Stimulated activated CD8-positive, alpha-beta memory T cell treated with anti-CD3 and anti-CD28 coated beads, Interleukin-4, amount 100 ng/mL, for 24 hours (primary cell): ENCODE data around the gene SIRT2.
A peak's percentile ranks its signal among the peaks of the same experiment; 100 is the strongest.
"Not testable (repeated sequence)": the region's sequence is repeated elsewhere in the genome, so short reads cannot be mapped to it uniquely, and the experiment has no call there.

ENCODE experiments used
- DNase-seq: peaks from one replicate; pipeline ENCODE4 v3.0.0-alpha.2; 2020; ENCODE audit warnings: low read depth

Gene SIRT2

DNA sequence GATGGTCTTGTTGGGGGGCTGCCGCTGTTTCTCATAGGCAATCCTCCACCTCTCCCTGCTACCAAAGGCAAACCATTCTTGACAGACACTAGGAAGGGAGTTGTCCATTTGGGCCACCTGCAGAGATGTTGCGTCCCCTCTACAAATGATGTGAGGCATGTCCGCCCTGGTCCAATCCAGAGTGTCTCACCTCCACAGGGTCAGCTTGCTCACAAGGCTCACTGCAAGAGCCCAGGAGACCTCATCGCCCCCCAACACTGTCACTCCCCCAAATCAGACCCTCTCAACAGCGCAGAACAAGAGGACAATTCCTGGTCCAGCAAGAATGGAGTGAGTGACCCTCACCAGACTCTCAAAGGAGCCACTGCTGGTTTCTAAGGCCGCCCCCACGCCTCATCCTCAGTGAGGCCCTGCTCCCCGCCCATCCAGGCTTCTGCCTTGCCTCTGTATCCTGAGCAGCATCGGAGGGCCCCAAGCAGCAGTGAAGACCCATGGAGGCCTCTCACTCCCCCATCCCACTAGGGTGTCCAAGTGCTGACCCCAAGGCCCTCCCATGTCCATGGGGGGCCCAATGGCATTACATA is 56.2 kb downstream of the SIRT2 start:
- no peak for DNase-seq

DNA sequence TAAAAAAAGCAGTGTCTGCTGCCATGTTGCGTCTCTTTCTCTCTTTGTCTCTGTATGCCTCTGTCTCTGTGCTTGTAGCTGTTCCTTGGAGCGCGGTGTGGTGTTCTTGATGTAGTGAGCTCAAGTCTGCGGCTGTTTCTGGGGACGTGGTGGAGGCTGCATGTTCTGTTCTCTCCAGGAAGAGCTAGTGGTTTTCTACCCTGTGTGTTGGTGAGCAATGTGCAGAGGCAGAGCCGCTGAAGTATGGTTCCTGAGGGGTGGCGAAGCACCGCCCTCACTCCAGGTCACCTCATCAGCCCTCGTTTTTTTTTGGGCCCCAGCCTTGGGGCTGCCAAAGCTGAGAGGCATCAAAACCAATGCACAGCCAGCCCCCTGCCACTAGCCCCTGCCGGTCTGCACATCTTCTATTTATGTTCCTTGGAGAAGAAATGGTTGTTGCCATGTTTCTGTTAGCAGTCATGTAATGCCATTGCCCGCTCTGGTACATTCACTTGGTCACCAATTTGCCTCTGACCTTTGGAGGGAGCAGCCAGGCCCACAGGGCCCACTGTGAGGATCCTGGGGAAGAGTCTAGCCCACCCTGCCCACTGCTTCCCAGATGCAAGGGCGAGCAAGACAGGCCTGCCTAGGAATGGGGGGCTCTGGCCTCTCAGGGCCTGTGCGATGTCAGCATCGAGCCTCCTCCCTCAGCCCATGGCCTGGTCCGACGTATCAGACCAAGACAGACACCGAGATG is 56.8 kb downstream of the SIRT2 start:
- DNase-seq = peak; percentile 40

DNA sequence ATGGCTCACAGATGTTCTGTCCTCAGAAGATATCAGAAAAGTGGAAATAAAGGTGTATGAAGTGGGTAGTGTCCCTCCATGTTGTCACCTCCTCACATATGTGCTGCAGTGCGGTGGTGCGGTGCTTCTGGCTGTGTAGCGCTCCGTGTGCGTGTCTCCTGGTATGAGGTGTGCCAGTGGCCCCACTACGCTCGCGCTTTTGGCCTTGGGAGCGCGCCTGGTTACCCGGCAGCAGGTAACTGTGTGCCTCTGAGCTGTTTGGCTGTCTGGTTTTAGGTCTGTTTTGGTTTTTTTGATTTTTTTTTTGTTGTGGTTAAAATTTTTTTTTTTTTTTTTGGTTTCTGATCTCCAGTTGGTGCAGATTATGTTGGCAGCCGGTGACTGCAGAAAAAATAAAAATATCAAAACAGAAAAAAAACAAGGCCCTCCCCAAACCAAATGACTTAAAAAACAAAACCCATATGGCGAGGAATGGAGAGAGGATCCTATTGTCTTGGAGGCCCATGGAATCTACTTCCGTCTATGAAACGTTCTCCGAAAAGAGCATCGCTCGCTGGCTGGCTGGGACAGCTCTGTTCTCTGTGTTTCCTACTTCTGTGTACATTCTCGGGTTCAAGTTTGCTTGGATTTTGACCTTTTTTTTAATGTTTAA is 57.5 kb downstream of the SIRT2 start:
- DNase-seq = no peak

DNA sequence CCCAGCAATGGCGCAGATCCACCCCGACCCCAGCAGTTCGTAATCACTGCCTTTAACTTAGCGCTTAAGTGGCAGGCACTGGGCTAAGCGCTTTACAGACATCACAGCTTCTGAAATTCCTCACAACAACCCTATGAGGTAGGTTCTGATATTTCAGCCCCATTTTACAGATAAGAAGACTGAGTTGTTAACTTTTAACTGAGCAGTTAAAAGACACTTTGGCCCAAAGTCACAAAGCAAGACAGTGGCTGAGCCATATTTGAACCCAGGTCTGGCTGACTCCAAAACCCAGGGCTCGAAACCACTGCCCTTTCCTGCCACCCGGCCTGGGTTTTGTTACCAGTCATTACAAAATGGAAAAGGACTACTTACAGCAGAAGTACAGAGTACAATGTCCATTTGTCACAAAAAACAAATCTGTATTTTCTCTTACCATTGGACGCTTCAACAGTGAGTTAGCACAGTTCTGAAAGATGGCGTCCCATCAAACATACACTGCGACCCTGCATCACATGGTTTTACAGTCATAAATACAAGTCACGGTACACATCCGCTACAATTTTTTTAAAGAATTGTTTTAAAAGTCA is 58.1 kb downstream of the SIRT2 start:
- DNase-seq = no peak

DNA sequence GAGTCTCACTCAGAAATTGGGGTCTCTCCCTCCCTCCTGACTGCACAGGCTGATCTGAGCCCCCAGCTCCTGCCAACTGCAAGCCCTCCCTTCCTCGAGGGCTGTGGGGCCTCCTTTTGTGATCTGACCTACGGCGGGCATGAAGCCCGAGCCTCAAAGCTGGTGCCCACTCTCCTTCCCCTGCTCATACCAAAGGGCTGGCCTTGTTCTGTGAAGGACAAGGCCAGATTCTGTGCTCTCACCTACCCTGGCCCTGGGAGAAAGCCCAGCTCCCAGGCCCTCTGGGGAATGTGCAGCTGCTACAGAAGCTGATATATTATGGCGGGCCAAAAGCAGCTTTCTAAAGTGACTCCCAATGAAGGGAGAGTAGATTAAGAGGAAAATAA is 58.8 kb downstream of the SIRT2 start:
- DNase-seq = no peak

DNA sequence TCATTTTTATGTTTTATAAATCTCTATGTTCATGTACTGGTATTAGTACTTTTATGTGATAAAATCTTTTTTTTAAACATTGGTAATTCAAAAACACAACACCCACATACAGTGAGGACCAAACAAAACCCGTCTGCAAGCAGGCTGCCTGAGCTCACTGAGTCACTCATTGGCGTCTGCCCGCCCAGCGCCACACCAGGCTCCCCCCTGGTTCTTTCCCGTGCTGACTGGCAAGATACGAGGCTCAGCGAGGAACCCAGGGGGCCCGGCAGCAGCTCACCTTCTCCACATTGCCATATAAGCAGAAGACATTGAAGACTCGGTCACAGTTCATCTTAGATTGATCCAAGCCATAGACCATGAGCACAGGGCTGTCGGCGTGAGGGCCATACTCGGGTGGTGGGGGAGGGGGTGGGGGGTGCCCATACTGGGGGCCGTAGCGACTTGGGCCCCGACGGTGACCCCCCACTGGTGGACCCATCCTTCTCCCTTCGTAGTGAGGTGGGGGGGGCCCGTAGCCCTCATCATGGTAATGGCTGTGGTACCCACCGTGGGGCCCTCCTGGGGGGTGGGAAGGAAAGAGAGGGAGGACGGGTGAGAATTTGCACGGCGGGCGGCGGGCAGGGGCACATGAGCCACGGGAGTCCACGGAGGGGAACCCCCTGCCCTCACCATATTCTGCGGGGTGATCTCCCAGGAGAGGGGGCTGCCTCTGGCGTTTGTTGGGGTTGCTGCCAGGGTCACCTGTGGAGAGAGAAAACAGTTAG is 59.4 kb downstream of the SIRT2 start:
- DNase-seq = no peak

DNA sequence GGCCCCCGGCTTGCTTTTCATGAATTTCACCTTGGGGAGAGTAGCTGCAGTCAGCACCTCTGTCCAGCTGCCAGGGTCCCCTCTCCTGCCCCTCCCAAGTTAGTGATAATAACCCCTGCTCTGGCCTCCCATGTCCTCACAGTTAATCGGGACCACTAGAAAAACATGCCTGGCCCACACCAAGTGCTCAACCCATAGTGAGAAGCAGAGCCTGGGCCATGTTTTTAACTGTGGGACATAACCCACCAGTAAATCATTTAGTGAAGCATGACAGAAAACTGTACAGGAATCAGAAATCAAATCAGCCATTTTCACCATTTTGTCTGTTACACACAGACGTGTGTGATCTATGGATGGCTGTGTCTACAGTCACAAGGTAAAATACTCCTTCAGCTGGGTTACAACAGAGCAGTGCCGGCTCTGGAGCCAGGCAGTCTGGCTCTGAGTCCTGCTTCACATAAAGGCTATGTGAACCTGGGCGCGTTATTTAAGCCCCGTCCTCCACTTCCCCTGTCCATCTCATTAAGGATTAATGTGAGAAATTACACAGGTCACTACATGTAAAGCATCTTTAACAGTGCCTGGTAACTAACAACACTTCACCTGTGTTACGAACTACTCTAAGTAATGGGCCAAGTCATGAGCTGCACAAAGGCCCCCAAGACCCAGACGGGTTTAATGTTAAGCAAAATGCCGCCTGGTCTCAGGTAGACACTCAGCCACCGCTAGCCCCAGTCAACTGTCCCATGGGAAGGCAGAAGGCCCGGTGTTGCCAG is 60.2 kb downstream of the SIRT2 start:
- no peak for DNase-seq

DNA sequence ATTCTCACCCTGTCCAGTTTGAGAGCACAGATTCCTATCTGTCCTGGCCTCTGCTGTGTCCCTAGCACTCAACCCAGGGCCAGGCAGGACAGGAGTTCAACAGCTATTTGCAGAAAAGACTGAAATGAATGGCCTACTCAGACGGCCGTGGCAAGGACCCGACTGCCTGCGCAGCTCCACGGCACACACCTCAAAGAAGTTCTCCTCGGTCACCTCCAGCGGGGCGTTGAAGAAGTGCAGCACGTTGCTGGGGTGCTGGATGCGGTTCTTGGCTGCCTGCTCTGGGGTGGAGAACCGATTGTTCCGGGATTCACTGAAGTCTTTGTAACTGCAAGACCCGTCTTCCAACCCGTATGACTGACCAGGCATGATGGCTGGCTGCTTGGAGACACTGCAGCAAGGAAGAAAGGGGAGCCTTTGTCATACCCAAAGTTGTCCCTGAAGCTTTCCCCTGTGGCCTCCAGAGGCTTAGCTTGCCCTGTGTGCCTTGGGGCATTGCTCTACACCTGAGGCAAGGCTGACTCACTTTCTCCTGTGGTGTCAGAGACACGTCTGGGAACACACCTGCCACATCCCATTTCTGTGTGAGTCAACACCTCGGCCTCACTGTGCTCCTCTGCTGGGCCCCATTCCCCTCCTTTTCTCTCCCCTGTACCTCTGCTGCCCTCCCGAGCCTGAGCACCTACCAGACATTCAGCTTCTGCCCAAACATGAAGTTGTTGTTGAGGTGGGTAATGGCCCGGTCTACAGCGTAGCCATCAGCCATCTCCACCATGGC is 61.0 kb downstream of the SIRT2 start:
- DNase-seq = peak; percentile 31

DNA sequence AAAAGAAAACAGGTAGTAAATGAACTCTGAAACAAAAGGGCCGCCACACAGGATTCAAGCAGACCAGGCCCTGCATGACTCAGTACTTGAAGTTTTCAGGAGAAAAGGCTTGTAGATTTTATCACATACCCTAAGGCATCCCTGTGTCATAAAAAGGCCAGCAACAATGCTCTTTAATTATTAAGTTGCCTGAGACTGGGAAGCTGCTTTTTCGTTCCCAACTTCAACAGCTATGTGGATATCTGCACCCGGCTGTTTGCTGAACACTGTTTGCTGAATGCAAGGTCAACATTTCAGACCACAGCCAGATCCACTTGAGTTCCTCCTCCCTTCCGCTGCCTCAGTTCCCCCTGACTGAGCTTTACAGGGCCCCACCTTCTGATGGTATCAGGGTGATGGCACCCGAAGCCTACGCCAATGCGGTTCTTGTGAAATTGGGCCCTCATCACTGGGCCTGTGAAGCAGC is 61.7 kb downstream of the SIRT2 start:
- DNase-seq = no peak

DNA sequence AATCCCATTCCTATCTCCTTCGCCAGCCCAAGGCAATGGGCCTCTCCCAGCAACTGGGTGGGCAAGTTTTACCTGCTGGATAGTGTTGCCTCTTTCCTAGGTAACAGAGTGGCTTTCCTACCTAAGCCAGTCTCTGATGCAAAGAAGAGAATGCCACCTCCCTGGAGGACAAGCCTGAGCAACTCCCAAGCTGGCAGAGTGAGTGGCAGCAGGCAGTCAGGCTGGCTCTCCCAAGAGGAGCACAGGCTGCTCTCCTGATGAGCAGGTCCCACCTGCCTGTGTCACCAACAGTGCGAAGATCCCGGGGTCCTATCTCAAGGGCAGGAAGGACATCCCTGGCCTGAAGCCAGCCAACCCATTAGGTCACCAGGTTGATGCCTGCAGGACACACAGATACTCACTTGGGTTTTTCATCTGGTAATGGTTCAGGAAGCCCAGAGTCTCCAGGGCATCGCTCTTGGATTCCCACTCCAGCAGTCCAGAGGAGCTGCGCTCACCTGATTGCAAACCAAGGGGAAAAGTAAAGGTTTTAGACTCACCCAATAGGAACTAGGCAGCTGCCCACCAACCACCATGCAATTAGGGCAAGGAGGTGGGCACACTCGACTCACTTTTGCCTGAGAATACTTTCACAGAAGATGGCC is 62.3 kb downstream of the SIRT2 start:
- no peak for DNase-seq

DNA sequence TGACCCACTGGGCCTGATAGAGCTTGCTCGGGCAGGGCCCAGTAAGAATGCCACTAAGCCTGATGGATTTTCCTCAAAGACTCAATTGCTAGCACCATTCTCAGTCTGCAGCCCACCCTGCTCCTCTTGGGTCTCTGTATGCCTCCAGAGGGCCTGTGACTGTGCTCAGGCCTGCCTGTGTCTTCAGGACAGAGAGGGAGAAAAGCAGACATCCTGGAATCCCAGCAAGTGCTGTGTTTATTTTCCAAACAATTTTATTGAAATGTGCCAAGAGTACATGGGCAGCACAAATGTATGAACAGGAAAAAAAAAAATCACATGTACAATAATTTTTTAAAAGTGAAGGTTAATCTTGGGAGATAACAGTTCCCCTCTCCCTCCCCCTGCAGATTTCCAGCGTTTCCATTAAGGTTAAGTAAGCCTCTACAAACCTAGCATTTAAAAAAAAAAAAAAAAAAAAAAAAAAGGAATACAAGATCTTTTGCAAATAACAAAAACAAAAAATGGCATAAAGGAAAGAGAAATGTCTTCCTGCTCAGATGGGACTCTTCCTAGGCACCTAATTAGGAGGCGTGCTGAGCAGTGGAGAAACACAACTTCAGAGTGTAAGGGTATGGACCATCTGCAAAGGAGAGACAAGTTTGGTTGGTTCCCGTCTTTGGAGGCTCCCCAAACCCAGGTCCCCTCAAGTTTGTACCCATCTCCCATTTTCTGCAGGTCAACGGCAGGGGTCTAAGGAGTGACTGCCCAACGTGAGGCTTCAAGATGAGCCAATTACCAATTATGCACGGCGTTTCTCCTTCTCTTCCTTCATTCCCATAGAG is 63.0 kb downstream of the SIRT2 start:
- no peak for DNase-seq

DNA sequence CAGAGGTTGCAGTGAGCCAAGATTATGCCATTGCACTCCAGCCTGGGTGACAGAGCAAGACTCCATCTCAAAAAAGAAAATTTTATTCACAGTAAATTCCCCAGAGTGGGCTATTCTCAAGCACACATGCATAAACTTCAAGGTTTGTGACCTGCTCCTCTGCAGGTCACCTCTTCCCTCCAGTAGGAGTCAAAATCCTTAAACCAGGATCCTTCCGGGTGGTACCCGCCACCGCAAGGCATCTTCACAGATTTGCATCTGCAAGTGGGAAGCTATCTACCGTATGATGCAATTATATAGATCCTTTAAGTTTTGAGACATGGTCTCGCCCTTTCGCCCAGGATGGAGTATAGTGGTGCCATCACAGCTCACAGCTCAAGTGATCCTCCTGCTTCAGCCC is 64.8 kb downstream of the SIRT2 start:
- DNase-seq = no peak

DNA sequence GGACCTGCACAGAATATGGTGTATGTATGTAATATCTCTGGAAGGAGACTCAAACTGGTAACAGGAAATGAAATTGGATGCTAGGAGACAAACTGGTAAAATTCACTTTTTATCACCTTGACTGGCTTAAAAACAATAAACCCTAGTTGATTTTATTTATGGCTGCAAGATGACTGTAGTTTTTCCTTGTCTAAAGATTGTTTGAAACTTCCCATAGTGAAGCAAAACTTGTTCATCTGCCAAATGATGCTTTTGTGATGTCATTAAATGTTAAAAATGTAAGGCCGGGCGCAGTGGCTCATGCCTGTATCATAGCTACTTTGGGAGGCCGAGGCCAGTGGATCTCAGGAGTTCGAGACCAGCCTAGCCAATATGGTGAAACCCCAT is 65.3 kb downstream of the SIRT2 start:
- DNase-seq = no peak

DNA sequence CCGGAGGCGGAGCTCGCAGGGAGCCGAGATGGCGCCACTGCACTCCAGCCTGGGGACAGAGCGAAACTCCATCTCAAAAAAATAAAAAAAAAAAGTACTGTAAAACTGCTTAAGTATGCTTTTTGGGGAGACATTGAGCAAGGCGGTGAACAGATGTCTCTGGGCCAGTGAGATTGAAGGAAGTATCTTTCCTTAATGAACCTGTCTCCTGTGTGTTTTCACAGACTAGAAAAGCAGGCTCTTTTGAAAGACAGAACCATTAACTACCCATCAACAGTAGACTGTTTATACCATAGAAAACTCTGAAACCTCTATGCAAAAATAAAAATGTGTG is 66.4 kb downstream of the SIRT2 start:
- no peak for DNase-seq

DNA sequence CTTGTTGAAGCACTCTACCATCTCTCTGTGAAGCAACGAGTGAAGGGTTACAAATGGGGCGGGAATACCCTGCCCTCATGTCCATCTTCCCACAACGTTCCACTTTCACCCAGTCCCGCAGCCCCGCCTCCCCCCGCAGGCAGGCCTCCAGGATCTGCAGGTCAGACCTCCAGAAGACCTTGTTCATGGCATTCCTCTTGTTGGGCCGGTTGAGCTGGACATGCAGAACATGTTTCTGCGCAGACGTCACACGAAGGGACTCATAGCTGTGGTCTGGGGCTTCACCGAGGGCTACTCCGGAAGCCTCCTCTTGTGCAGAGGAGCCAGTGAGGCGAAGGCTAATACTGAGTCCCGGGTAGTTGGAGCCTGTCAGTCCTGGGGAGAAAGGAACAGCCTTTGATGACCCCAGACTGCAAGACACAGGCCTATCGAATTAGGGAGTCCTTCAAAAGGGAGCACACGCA is 68.2 kb downstream of the SIRT2 start:
- DNase-seq = no peak

DNA sequence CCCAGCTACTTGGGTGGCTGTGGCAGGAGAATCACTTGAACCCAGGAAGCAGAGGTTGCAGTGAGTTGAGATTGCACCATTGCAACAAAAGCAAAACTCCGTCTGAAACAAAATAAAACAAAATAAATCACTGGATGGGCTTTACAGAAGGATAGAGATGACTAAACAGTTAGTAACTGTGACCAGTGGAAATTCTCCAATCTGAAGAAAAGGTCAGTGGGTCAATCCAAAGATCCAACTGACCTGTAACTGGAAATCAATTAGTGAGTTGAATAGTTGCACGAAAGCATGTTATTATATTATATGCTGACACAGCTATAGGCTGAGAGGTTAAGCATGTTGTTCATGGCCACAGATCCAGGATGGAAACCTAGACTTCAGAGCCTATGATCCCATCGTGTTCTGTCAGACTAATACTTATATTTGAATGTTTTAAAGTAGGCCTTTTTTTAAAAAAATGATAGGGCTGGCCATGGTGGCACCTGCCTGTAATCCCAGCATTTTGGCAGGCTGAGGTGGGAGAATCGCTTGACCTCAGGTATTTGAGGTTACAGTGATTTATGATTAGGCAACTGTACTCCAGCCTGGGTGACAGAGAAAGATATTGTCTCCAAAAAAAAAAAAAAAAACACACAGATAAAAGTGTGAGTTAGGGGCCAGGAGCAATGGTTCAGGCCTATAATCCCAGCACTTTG is 69.2 kb downstream of the SIRT2 start:
- no peak for DNase-seq

DNA sequence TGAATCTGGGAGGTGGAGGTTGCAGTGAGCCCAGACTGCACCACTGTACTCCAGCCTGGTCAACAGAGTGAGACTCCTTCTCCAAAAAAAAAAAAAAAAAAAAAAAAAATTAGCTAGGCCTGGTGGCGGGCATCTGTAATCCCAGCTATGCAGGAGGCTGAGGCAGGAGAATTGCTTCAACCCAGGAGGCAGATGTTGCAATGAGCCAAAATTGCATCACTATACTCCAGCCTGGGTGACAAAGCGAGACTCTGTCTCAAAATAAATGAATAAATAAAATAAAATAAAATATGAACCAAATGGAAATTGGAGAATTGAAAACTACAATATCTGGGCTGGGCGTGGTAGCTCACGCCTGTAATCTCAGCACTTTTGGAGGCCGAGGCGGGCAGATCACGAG is 70.2 kb downstream of the SIRT2 start:
- not testable (repeated sequence) for DNase-seq
